ENCODE data around the gene SH2D1B. TPM values are rescaled to one million over a fixed set of nuclear protein-coding genes. Genes with fewer than 3 reads are reported as not detected.
A peak's percentile ranks its signal among the peaks of the same experiment; 100 is the strongest.

Gene SH2D1B
- total RNA-seq, 2 donors from 2014 or later: not detected

DNA sequence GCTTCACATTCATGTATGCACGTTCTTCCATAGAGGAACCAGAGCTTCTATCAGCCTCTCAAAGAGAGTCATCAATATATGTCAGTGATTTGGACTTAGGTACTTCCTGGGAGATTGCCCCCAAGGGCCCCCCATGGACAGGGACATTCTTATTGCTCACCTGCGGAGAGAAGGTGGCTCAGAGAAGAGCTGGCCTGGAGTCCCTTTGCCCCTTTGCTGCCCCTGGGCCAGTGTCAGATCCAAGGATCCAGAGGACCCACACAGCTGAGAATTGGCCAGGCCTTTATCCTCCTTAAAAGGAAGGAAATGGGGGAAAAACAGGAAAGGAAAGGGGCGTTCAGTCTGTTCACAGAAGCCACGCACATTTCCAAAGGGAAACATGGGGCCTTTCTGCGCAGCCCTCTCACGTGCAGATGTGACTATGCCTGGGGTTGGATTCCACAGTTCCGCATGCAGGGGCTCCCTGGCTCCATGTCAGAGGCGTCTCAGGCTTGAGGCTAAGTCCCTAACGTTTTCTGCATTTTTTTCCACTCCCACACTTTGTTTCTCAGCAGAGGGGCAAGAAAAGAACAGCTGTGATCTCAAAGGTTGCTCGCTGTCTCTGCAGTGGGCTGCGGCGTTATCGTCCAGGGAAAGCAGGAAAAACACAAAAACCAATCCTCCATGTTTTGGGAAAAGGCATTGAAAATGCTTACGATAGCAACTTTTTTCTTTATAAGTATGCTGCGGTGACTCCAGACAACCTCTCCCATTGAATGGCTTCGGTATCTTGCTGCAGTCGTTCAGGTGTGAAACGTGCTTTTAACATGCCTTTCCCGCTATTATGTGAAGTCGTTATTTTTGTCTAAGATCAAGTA lies 24.5 kb downstream of the SH2D1B start:
- no peak overlapping the region for H3K4me3 Mint-ChIP-seq
- H3K27me3 Mint-ChIP-seq (ENCODE audit: insufficient read depth): peaks cover 2% of the 10 kb centered on the region
- peak; percentile 35 for DNase-seq
- H3K36me3 Mint-ChIP-seq (ENCODE audit: low read depth): peaks cover 3% of the 10 kb centered on the region
- Histone ChIP-seq H3K9ac (ENCODE audit: extremely low read depth, low read length, poor library complexity, severe bottlenecking) (no peak overlapping the region), H3K9me3 (ENCODE audit: control insufficient read depth, low read length) (no peaks in the 10 kb centered on the region), H3K36me3 (ENCODE audit: control insufficient read depth, insufficient read depth, low read length) (no peaks in the 10 kb centered on the region), H3K4me1 (ENCODE audit: control insufficient read depth, insufficient read depth, low read length) (peaks cover 9% of the 10 kb centered on the region), H3K27me3 (ENCODE audit: control insufficient read depth, insufficient read depth, low read length, poor library complexity, severe bottlenecking) (no peaks in the 10 kb centered on the region), H3K4me3 (ENCODE audit: low read length) (no peak overlapping the region), H3K27ac (ENCODE audit: low read depth, low read length) (no peak overlapping the region)
- no peaks in the 10 kb centered on the region for H3K9me3 Mint-ChIP-seq
- 89 to 90% methylated on average over 19 to 20 of the region's 20 CpGs for WGBS, 2 experiments (ENCODE audit: insufficient coverage in 1 of 2, insufficient read length in 1 of 2)
- H3K27ac Mint-ChIP-seq: no peak overlapping the region
- peaks cover 39% of the 10 kb centered on the region for H3K4me1 Mint-ChIP-seq
- no peak for TF ChIP-seq CTCF (conservative IDR thresholded peaks at IDR 0.05)

GRCh38 chr1:162386292-162387225 lies 25.4 kb downstream of the SH2D1B start:
- H3K27me3 ChIP-seq (ENCODE audit: control insufficient read depth, insufficient read depth, low read length, poor library complexity, severe bottlenecking): no peaks in the 10 kb centered on the region
- TF ChIP-seq CTCF (conservative IDR thresholded peaks at IDR 0.05): no peak
- no peaks in the 10 kb centered on the region for H3K36me3 ChIP-seq (ENCODE audit: control insufficient read depth, insufficient read depth, low read length)
- Mint-ChIP-seq H3K27me3 (ENCODE audit: insufficient read depth) (peaks cover 2% of the 10 kb centered on the region), H3K27ac (no peak overlapping the region), H3K4me1 (peaks cover 34% of the 10 kb centered on the region), H3K9me3 (no peaks in the 10 kb centered on the region), H3K36me3 (ENCODE audit: low read depth) (peaks cover 3% of the 10 kb centered on the region), H3K4me3 (no peak overlapping the region)
- peaks cover 9% of the 10 kb centered on the region for H3K4me1 ChIP-seq (ENCODE audit: control insufficient read depth, insufficient read depth, low read length)
- WGBS, 2 experiments (ENCODE audit: insufficient coverage in 1 of 2, insufficient read length in 1 of 2): 85 to 88% methylated on average over 6 to 8 of the region's 8 CpGs
- H3K27ac ChIP-seq (ENCODE audit: low read depth, low read length): no peak overlapping the region
- H3K9me3 ChIP-seq (ENCODE audit: control insufficient read depth, low read length): no peaks in the 10 kb centered on the region
- peak; percentile 28 for DNase-seq
- no peak overlapping the region for H3K4me3 ChIP-seq (ENCODE audit: low read length)
- H3K9ac ChIP-seq (ENCODE audit: extremely low read depth, low read length, poor library complexity, severe bottlenecking): no peak overlapping the region

DNA sequence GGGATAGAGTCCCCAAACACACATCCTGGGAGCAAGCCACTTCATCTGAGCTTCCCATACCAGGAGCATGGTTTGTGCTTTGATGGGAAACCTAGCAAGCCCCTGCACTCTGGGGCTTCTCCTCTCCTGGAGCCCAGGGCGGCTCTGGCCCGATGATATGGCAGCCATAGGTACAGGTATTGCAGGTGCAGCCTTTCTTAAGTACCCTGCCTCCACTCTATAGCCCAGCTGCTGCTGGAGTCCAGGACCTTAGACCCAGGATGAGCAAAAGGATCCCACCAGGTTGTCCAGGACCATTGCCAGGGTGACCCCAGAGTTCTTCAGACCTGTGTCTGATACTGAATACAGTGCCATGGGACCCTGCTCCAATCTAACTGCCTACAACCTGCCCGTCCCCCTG lies 26.2 kb downstream of the SH2D1B start:
- H3K27ac ChIP-seq (ENCODE audit: low read depth, low read length): no peak overlapping the region
- no peak overlapping the region for H3K9ac ChIP-seq (ENCODE audit: extremely low read depth, low read length, poor library complexity, severe bottlenecking)
- H3K27me3 Mint-ChIP-seq (ENCODE audit: insufficient read depth): peaks cover 2% of the 10 kb centered on the region
- H3K27me3 ChIP-seq (ENCODE audit: control insufficient read depth, insufficient read depth, low read length, poor library complexity, severe bottlenecking): no peaks in the 10 kb centered on the region
- no peaks in the 10 kb centered on the region for H3K36me3 ChIP-seq (ENCODE audit: control insufficient read depth, insufficient read depth, low read length)
- H3K4me3 ChIP-seq (ENCODE audit: low read length): no peak overlapping the region
- no peaks in the 10 kb centered on the region for H3K9me3 Mint-ChIP-seq
- peak; percentile 19 for DNase-seq
- H3K4me1 Mint-ChIP-seq: peaks cover 26% of the 10 kb centered on the region
- TF ChIP-seq CTCF (conservative IDR thresholded peaks at IDR 0.05): no peak
- no peak overlapping the region for H3K4me3 Mint-ChIP-seq
- no peak overlapping the region for H3K27ac Mint-ChIP-seq
- H3K9me3 ChIP-seq (ENCODE audit: control insufficient read depth, low read length): no peaks in the 10 kb centered on the region
- H3K4me1 ChIP-seq (ENCODE audit: control insufficient read depth, insufficient read depth, low read length): peaks cover 9% of the 10 kb centered on the region
- H3K36me3 Mint-ChIP-seq (ENCODE audit: low read depth): peaks cover 3% of the 10 kb centered on the region
- WGBS, 2 experiments (ENCODE audit: insufficient coverage in 1 of 2, insufficient read length in 1 of 2): 73 to 78% methylated on average over 2 to 3 of the region's 3 CpGs
